ENCODE results near the gene KIAA1217. TPM values are rescaled to one million over a fixed set of nuclear protein-coding genes. Genes with fewer than 3 reads are reported as not detected.

The KIAA1217 gene
- total and polyA plus RNA-seq, 3 experiments from 2014 or later, result 0.20 TPM; not detected in 2

DNA sequence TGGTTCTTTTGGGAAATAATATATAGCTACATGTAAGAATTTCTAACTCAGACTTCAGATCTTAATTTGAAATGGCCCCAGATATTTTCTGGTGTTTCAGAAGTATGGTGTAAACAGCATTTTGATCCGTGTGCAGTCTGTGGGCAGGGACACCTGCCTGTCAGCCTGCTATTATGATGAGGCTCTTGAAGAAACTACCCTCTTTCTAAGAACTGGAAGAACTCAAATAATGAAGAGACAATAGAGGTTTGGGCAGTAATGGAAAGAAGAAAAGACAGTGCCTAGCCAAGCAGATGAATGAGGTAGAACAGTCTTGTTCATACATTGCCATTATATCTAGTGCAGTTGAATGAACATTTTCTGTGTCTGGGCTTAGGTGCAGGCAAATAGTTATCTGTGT, 258.2 kb downstream of the KIAA1217 start:
- no peak overlapping the region for H3K27ac ChIP-seq (ENCODE audit: low read depth, low read length)
- ChIA-PET CTCF (no interaction called here), POLR2A (no interaction called here)
- no peaks in the 10 kb centered on the region for H3K36me3 ChIP-seq (ENCODE audit: insufficient read depth, low read length)
- Mint-ChIP-seq H3K9me3 (no peaks in the 10 kb centered on the region), H3K27ac (no peak overlapping the region), H3K36me3 (no peaks in the 10 kb centered on the region), H3K4me1 (peaks cover 12 to 24% (median 23%) of the 10 kb centered on the region in 3 donors), H3K4me3 (peak overlapping the region in 1 of 7 donors; percentile 34), H3K27me3 (peaks cover 5 to 7% of the 10 kb centered on the region in 2 donors)
- no peaks in the 10 kb centered on the region for H3K9me3 ChIP-seq (ENCODE audit: low read length)
- no peak overlapping the region for H3K4me3 ChIP-seq (ENCODE audit: low read length)
- no peaks in the 10 kb centered on the region for H3K27me3 ChIP-seq (ENCODE audit: insufficient read depth, low read length, poor library complexity, severe bottlenecking)
- DNase-seq, result no peak
- H3K4me1 ChIP-seq (ENCODE audit: insufficient read depth, low read length), result no peaks in the 10 kb centered on the region

DNA sequence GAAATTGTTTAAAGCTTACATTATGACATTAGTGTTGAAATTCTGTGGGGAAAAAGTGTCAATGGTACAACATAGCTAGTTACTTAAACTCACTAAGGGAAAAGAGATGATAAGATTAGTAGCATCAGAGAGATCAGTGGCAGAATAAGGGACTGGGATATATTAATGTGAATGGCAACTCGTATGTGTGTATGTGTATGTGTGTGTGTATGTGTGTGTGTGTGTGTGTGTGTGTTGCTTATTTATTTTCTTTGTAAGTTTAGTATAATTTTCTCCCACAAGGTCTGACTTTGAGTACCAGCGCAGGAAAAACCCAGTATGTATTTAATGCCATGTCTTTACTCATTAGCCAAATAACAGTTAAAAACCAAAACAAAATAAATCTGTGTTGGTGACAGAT, 258.7 kb downstream of the KIAA1217 start:
- no peak overlapping the region for H3K27ac ChIP-seq (ENCODE audit: low read depth, low read length)
- no peak for DNase-seq
- no peaks in the 10 kb centered on the region for H3K27me3 ChIP-seq (ENCODE audit: insufficient read depth, low read length, poor library complexity, severe bottlenecking)
- H3K4me3 Mint-ChIP-seq, result peak overlapping the region in 1 of 7 donors; percentile 34
- peaks cover 12 to 24% (median 23%) of the 10 kb centered on the region in 3 donors for H3K4me1 Mint-ChIP-seq
- H3K4me3 ChIP-seq (ENCODE audit: low read length), result no peak overlapping the region
- ChIA-PET POLR2A (no interaction called here), CTCF (no interaction called here)
- no peak overlapping the region for H3K27ac Mint-ChIP-seq
- peaks cover 5 to 7% of the 10 kb centered on the region in 2 donors for H3K27me3 Mint-ChIP-seq
- no peaks in the 10 kb centered on the region for H3K4me1 ChIP-seq (ENCODE audit: insufficient read depth, low read length)
- H3K9me3 Mint-ChIP-seq, result no peaks in the 10 kb centered on the region
- no peaks in the 10 kb centered on the region for H3K36me3 ChIP-seq (ENCODE audit: insufficient read depth, low read length)
- H3K36me3 Mint-ChIP-seq, result no peaks in the 10 kb centered on the region
- H3K9me3 ChIP-seq (ENCODE audit: low read length), result no peaks in the 10 kb centered on the region

DNA sequence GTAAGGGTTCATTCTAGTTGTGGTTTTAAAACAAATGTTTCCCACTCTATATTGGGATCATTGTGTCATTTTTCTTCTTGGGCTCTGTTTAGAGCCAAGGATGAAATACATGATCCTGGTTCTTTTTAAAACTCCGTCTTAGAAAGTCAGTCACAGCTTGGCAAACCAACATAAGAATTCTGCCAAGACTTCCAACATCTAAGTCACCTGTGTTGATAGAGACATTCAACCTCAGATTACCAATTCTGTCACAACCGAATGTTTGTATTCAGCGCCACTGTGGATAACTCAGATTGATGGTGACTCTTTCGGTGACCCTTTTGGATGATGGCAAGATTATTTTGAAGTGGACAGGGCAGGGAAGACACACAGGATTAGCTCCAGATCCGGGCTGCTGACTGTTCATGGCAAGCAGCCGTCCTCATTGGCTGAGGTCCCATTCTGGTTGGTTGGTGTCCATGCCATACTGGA, 259.4 kb downstream of the KIAA1217 start:
- no peaks in the 10 kb centered on the region for H3K27me3 ChIP-seq (ENCODE audit: insufficient read depth, low read length, poor library complexity, severe bottlenecking)
- Mint-ChIP-seq H3K27ac (no peak overlapping the region), H3K36me3 (no peaks in the 10 kb centered on the region), H3K27me3 (peaks cover 5 to 9% of the 10 kb centered on the region in 2 donors), H3K4me1 (peaks cover 12 to 24% (median 23%) of the 10 kb centered on the region in 3 donors), H3K9me3 (peaks cover 0 to 2% (median 0%) of the 10 kb centered on the region in 5 donors), H3K4me3 (no peak overlapping the region)
- CTCF ChIA-PET, result no interaction called here
- POLR2A ChIA-PET, result no interaction called here
- no peaks in the 10 kb centered on the region for H3K9me3 ChIP-seq (ENCODE audit: low read length)
- no peak for DNase-seq
- no peaks in the 10 kb centered on the region for H3K36me3 ChIP-seq (ENCODE audit: insufficient read depth, low read length)
- H3K4me3 ChIP-seq (ENCODE audit: low read length), result no peak overlapping the region
- H3K4me1 ChIP-seq (ENCODE audit: insufficient read depth, low read length), result no peaks in the 10 kb centered on the region
- no peak overlapping the region for H3K27ac ChIP-seq (ENCODE audit: low read depth, low read length)

DNA sequence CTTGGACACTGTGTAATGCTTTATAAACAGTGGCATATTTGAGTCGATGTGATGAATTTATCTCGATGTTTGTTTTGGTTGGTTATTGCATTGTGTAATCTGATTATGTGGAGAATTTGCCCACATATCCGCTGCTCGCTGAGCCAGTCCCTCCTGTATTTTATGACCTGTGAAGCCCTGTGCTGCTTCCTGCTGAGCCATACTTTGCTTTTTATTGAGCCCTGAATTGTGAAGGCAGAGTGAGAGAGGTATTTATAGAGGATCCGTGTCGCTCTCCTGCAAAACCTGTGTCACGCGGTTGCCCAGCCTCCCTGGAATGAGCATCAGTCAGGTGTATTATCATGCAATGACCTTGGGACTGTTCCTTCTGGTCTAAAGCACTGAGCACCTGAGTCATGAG, 261.1 kb downstream of the KIAA1217 start:
- Mint-ChIP-seq H3K27ac (no peak overlapping the region), H3K4me1 (peaks cover 3 to 13% (median 10%) of the 10 kb centered on the region in 3 donors), H3K27me3 (peaks cover 10 to 16% of the 10 kb centered on the region in 2 donors), H3K4me3 (no peak overlapping the region), H3K9me3 (peaks cover 0 to 2% (median 0%) of the 10 kb centered on the region in 5 donors), H3K36me3 (no peaks in the 10 kb centered on the region)
- H3K27ac ChIP-seq (ENCODE audit: low read depth, low read length), result no peak overlapping the region
- POLR2A ChIA-PET, result no interaction called here
- no peak for DNase-seq
- no peaks in the 10 kb centered on the region for H3K36me3 ChIP-seq (ENCODE audit: insufficient read depth, low read length)
- CTCF ChIA-PET, result no interaction called here
- no peaks in the 10 kb centered on the region for H3K9me3 ChIP-seq (ENCODE audit: low read length)
- no peaks in the 10 kb centered on the region for H3K27me3 ChIP-seq (ENCODE audit: insufficient read depth, low read length, poor library complexity, severe bottlenecking)
- no peaks in the 10 kb centered on the region for H3K4me1 ChIP-seq (ENCODE audit: insufficient read depth, low read length)
- H3K4me3 ChIP-seq (ENCODE audit: low read length), result no peak overlapping the region

DNA sequence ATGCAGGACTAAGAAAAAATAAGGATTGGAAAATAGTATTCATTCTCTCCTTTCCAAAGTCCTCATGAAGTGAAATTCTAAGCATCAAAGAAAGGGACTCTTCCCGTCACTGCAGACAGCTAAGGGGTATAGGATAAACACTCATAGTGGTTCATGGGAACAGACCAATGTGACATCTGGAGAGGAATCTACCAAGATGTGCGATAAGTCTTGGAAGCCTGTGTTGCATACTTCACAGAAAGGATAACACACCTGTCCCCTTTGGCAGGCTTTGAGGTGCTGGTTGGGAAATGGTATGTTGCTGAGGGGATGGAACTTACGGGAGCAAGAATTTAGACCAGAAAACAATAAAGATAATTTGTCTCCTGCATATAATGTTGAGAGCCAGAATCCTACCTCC, 266.7 kb downstream of the KIAA1217 start:
- Mint-ChIP-seq H3K4me1 (no peaks in the 10 kb centered on the region), H3K27ac (no peak overlapping the region), H3K36me3 (no peaks in the 10 kb centered on the region), H3K27me3 (peaks cover 17 to 22% of the 10 kb centered on the region in 2 donors), H3K4me3 (no peak overlapping the region), H3K9me3 (peaks cover 0 to 13% (median 3%) of the 10 kb centered on the region in 5 donors)
- H3K9me3 ChIP-seq (ENCODE audit: low read length), result no peaks in the 10 kb centered on the region
- POLR2A ChIA-PET, result no interaction called here
- H3K4me3 ChIP-seq (ENCODE audit: low read length), result no peak overlapping the region
- H3K27ac ChIP-seq (ENCODE audit: low read depth, low read length), result no peak overlapping the region
- CTCF ChIA-PET, result no interaction called here
- DNase-seq, result no peak
- no peaks in the 10 kb centered on the region for H3K36me3 ChIP-seq (ENCODE audit: insufficient read depth, low read length)
- H3K27me3 ChIP-seq (ENCODE audit: insufficient read depth, low read length, poor library complexity, severe bottlenecking), result no peaks in the 10 kb centered on the region
- H3K4me1 ChIP-seq (ENCODE audit: insufficient read depth, low read length), result no peaks in the 10 kb centered on the region

DNA sequence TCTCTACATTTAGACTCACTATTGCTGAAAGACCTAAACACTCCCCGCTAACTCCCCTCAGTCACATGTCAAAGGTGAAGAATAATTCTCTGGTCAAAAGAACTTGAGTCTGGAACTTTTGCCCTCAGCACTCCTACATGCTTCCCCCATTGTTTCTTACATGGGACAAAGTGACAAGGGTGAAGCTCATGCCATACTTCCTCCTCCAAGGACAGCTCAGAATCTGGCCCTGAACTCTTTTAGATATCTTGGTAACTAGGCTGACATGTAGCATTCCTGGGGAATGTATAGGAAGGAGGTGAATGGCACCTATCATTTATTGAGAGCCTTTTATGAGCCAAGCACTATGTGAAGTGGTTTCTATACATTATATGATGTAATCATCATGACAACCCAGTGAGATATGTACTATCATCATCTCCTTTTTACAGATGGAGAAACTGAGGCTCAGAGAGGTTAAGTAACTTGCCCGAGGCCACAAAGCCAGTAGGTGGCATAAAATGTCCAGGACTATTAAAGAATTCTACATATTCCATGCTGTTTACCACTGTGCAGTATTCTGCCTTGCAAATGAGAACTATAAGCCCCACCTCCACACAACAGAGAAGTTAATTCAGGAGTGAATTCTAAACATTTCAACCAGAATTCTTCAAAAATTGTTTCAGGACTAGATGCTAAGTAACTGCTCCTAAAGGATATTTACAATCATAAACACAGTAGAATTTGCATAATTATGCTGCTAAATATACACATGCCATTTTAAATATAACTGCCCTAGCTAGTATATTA, 268.2 kb downstream of the KIAA1217 start:
- no peaks in the 10 kb centered on the region for H3K4me1 Mint-ChIP-seq
- H3K9me3 ChIP-seq (ENCODE audit: low read length), result no peaks in the 10 kb centered on the region
- H3K36me3 Mint-ChIP-seq, result no peaks in the 10 kb centered on the region
- no peaks in the 10 kb centered on the region for H3K27me3 ChIP-seq (ENCODE audit: insufficient read depth, low read length, poor library complexity, severe bottlenecking)
- POLR2A ChIA-PET, result no interaction called here
- no peak overlapping the region for H3K27ac Mint-ChIP-seq
- H3K36me3 ChIP-seq (ENCODE audit: insufficient read depth, low read length), result no peaks in the 10 kb centered on the region
- H3K9me3 Mint-ChIP-seq, result peaks cover 0 to 13% (median 5%) of the 10 kb centered on the region in 5 donors
- H3K4me3 ChIP-seq (ENCODE audit: low read length), result no peak overlapping the region
- H3K4me3 Mint-ChIP-seq, result no peak overlapping the region
- peaks cover 17% of the 10 kb centered on the region in 2 donors for H3K27me3 Mint-ChIP-seq
- no peak for DNase-seq
- H3K27ac ChIP-seq (ENCODE audit: low read depth, low read length), result no peak overlapping the region
- CTCF ChIA-PET, result no interaction called here
- H3K4me1 ChIP-seq (ENCODE audit: insufficient read depth, low read length), result no peaks in the 10 kb centered on the region

DNA sequence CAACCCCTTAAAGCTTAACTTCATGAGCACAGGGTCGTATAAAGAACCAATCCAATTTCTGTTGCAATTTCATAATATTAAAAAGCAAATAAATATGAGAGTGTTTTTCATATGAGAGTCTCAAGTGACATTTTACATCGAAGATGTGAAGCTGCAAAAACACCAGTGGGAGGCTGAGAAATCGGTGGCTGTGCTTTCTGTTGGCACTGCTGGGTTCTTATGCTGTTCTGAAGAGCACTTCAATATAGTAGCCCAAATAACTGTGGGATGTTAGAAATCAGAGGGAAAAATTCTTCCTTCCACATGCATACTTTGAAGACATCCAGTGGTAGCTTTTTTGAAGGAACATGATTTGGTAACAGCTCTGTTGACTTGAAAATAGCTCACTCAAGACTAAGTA, 269.0 kb downstream of the KIAA1217 start:
- DNase-seq, result no peak
- Histone ChIP-seq H3K4me3 (ENCODE audit: low read length) (no peak overlapping the region), H3K27ac (ENCODE audit: low read depth, low read length) (no peak overlapping the region), H3K36me3 (ENCODE audit: insufficient read depth, low read length) (no peaks in the 10 kb centered on the region), H3K27me3 (ENCODE audit: insufficient read depth, low read length, poor library complexity, severe bottlenecking) (no peaks in the 10 kb centered on the region), H3K9me3 (ENCODE audit: low read length) (no peaks in the 10 kb centered on the region), H3K4me1 (ENCODE audit: insufficient read depth, low read length) (no peaks in the 10 kb centered on the region)
- H3K4me1 Mint-ChIP-seq, result no peaks in the 10 kb centered on the region
- H3K9me3 Mint-ChIP-seq, result peaks cover 0 to 12% (median 3%) of the 10 kb centered on the region in 5 donors
- peaks cover 16 to 17% of the 10 kb centered on the region in 2 donors for H3K27me3 Mint-ChIP-seq
- CTCF ChIA-PET, result no interaction called here
- no peak overlapping the region for H3K27ac Mint-ChIP-seq
- H3K4me3 Mint-ChIP-seq, result no peak overlapping the region
- no peaks in the 10 kb centered on the region for H3K36me3 Mint-ChIP-seq
- POLR2A ChIA-PET, result no interaction called here

DNA sequence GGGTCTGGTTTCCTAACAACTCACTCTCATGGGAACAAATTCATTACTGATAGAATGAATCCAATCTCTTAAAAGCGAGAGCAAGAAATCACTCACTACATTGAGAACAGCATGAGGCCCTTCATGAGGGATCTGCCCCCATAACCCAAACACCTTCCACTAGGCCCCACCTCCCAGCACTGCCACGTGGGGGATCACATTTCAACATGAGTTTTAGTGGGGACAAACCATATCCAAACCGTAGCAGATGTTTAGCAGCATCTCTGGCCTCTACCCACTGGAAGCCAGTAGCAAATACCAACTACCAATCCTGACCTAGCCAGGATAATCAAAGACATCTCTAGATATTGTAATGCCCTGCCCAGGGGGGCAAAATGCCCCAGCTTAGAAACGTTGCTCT, 270.9 kb downstream of the KIAA1217 start:
- CTCF ChIA-PET, result no interaction called here
- peaks cover 8 to 12% of the 10 kb centered on the region in 2 donors for H3K27me3 Mint-ChIP-seq
- POLR2A ChIA-PET, result no interaction called here
- H3K4me1 Mint-ChIP-seq, result peaks cover 0 to 5% (median 5%) of the 10 kb centered on the region in 3 donors
- Histone ChIP-seq H3K27ac (ENCODE audit: low read depth, low read length) (no peak overlapping the region), H3K36me3 (ENCODE audit: insufficient read depth, low read length) (no peaks in the 10 kb centered on the region), H3K27me3 (ENCODE audit: insufficient read depth, low read length, poor library complexity, severe bottlenecking) (no peaks in the 10 kb centered on the region), H3K4me3 (ENCODE audit: low read length) (no peak overlapping the region), H3K4me1 (ENCODE audit: insufficient read depth, low read length) (no peaks in the 10 kb centered on the region), H3K9me3 (ENCODE audit: low read length) (no peaks in the 10 kb centered on the region)
- DNase-seq, result no peak
- H3K4me3 Mint-ChIP-seq, result no peak overlapping the region
- H3K27ac Mint-ChIP-seq, result no peak overlapping the region
- H3K9me3 Mint-ChIP-seq, result peaks cover 0 to 11% (median 3%) of the 10 kb centered on the region in 5 donors
- no peaks in the 10 kb centered on the region for H3K36me3 Mint-ChIP-seq
